HepG2 (cell line): ENCODE data around the gene HES2. TPM values are rescaled to one million over a fixed set of nuclear protein-coding genes. Genes with fewer than 3 reads are reported as not detected.

Experiments
- CCDC6 ChIP-seq: sonication (generic); formaldehyde crosslinking; IDR thresholded peaks from 2 replicates; pipeline ENCODE4 v1.8.1; 2022; ENCODE audit warnings: mild to moderate bottlenecking, missing genetic modification reagents, moderate library complexity
- CSRNP2 ChIP-seq: sonication (generic); formaldehyde crosslinking; conservative IDR thresholded peaks from 2 replicates; pipeline ENCODE4 v1.8.0; 2022; ENCODE audit warnings: low read depth, missing genetic modification reagents
- DBP ChIP-seq: sonication (generic); formaldehyde crosslinking; IDR thresholded peaks from 2 replicates; pipeline ENCODE4 v1.4.0; 2020; ENCODE audit warnings: missing genetic modification reagents; ENCODE audit errors: not compliant biosample characterization
- FOXA3 ChIP-seq: IDR thresholded peaks from 2 replicates; pipeline ENCODE4 v1.6.1; 2016; ENCODE audit warnings: missing genetic modification reagents, missing compliant biosample characterization
- HOXD1 ChIP-seq: sonication (generic); formaldehyde crosslinking; IDR thresholded peaks from 2 replicates; pipeline ENCODE4 v1.5.0; 2020; ENCODE audit warnings: missing genetic modification reagents
- KDM2A ChIP-seq: sonication (generic); formaldehyde crosslinking; IDR thresholded peaks from 2 replicates; pipeline ENCODE4 v1.4.0; 2020; ENCODE audit warnings: low read depth, missing genetic modification reagents, borderline replicate concordance
- MYC ChIP-seq: sonication (generic); formaldehyde crosslinking; IDR thresholded peaks from 2 replicates; pipeline ENCODE4 v1.9.0; 2021; ENCODE audit warnings: missing genetic modification reagents, borderline replicate concordance
- NCOA5 ChIP-seq: sonication (generic); formaldehyde crosslinking; IDR thresholded peaks from 2 replicates; pipeline ENCODE4 v1.4.0; 2020; ENCODE audit warnings: missing genetic modification reagents
- NPAS2 ChIP-seq: sonication (generic); formaldehyde crosslinking; IDR thresholded peaks from 2 replicates; pipeline ENCODE4 v1.8.0; 2022; ENCODE audit warnings: mild to moderate bottlenecking, missing genetic modification reagents, borderline replicate concordance
- SIN3A ChIP-seq: IDR thresholded peaks from 2 replicates; pipeline ENCODE4 v1.6.1; 2011; ENCODE audit warnings: low read depth, mild to moderate bottlenecking, control low read depth, low read length, borderline replicate concordance
- SMAD9 ChIP-seq: sonication (generic); formaldehyde crosslinking; IDR thresholded peaks from 2 replicates; pipeline ENCODE4 v1.5.1; 2020; ENCODE audit warnings: mild to moderate bottlenecking, missing genetic modification reagents
- TBL1XR1 ChIP-seq: fragments of 150-350 bp; IDR thresholded peaks from 2 replicates; pipeline ENCODE4 v1.6.1; 2014; ENCODE audit warnings: borderline replicate concordance, low read length; ENCODE audit not compliant: partially characterized antibody
- ZBTB38 ChIP-seq: sonication (generic); formaldehyde crosslinking; IDR thresholded peaks from 2 replicates; pipeline ENCODE4 v1.5.1; 2020; ENCODE audit warnings: mild to moderate bottlenecking, missing genetic modification reagents
- ZMAT3 ChIP-seq: sonication (generic); formaldehyde crosslinking; conservative IDR thresholded peaks from 2 replicates; pipeline ENCODE4 v1.7.0; 2021; ENCODE audit warnings: missing genetic modification reagents
- ZNF337 ChIP-seq: sonication (generic); formaldehyde crosslinking; IDR thresholded peaks from 2 replicates; pipeline ENCODE4 v1.5.1; 2020; ENCODE audit warnings: missing genetic modification reagents, low read depth, mild to moderate bottlenecking, borderline replicate concordance
- ZNF577 ChIP-seq: sonication (generic); formaldehyde crosslinking; IDR thresholded peaks from 2 replicates; pipeline ENCODE4 v1.4.0; 2020; ENCODE audit warnings: mild to moderate bottlenecking, low read depth, missing genetic modification reagents, borderline replicate concordance
- ZNF703 ChIP-seq: sonication (generic); formaldehyde crosslinking; IDR thresholded peaks from 2 replicates; pipeline ENCODE4 v1.5.1; 2020; ENCODE audit warnings: missing genetic modification reagents, mild to moderate bottlenecking, moderate library complexity, borderline replicate concordance
- ZNF777 ChIP-seq: sonication (generic); formaldehyde crosslinking; IDR thresholded peaks from 2 replicates; pipeline ENCODE4 v1.4.0; 2020; ENCODE audit warnings: missing genetic modification reagents
- polyA plus RNA-seq, 8 experiments: library from polyadenylated mRNA; depleted of rRNA in 3 of 8; stranded (reverse) in 7 of 8; unstranded in 1 of 8; fragments of >200 nt; fragmentation: Illumina TruSeq in 4 of 8; extraction: Trizol in 4 of 8; gene quantifications; 2 replicates each; pipeline versions ENCODE4 v1.2.1 to v1.2.3, GENCODE V29; 2011 to 2016; ENCODE audit warnings: low read depth in 4 of 8, missing spikeins in 1 of 8, mixed read lengths in 1 of 8; ENCODE audit not compliant: insufficient read depth in 1 of 8
- total RNA-seq, 5 experiments: library from RNA; depleted of rRNA; stranded (reverse); fragments of >200 nt; fragmentation: Illumina TruSeq; extraction: Trizol; gene quantifications; 2 replicates each; pipeline ENCODE4 v1.2.3, GENCODE V29; 2016; ENCODE audit warnings: low read depth in 1 of 5
- TF ChIP-seq, protein P1 (sequence below), 2 experiments: sonication (generic) in 1 of 2; formaldehyde crosslinking in 1 of 2; IDR thresholded peaks; 2 replicates each; pipeline versions ENCODE4 v1.5.1 to v1.6.1; 2011 to 2020; ENCODE audit warnings: borderline replicate concordance in 1 of 2, low read depth in 1 of 2, low read length in 1 of 2, mild to moderate bottlenecking in 1 of 2, missing genetic modification reagents in 1 of 2, moderate library complexity in 1 of 2
- TF ChIP-seq, protein P2 (sequence below): sonication (generic); formaldehyde crosslinking; IDR thresholded peaks from 2 replicates; pipeline ENCODE4 v1.5.0; 2020; ENCODE audit warnings: missing genetic modification reagents
- TF ChIP-seq, protein P3 (sequence below): sonication (generic); formaldehyde crosslinking; IDR thresholded peaks from 2 replicates; pipeline ENCODE4 v1.5.0; 2020; ENCODE audit warnings: mild to moderate bottlenecking, missing genetic modification reagents

Gene HES2
- total and polyA plus RNA-seq, 2 of the 13 experiments (the other 11 are each of a cell fraction or from before 2014, with no cell fraction given) = 0.11 to 0.17 TPM

DNA sequence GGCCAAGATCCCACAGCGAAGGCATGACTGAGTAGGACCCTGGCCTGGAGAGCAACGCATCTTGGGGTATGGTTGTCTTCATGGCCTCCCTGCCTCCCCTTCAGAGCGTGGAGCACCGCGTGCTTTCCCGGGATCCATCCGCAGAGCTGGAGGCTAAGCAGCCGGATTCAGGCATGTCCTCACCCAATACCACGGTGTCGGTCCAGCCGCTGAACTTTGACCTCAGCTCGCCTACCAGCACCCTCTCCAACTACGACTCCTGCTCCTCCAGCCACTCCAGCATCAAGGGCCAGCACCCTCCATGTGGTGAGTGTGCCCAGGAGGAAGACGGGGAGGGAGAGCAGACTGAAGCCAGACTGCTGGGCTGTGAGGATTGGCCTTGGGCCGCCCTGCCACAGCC lies 24.7 kb upstream of the HES2 start (continued):
- TF ChIP-seq ZBTB38 (CRISPR knock-in tag) (peak; percentile 84), ZNF337 (no peak), SIN3A (no peak), HOXD1 (CRISPR knock-in tag) (no peak), ZNF777 (CRISPR knock-in tag) (0 out of 2 replicates have a peak, but pooled peaks have one; percentile 20), DBP (CRISPR knock-in tag) (no peak), ZMAT3 (CRISPR knock-in tag) (no peak), ZNF577 (CRISPR knock-in tag) (no peak), CCDC6 (no peak), TBL1XR1 (no peak), CSRNP2 (CRISPR knock-in tag) (no peak), NCOA5 (CRISPR knock-in tag) (no peak), SMAD9 (no peak), NPAS2 (CRISPR knock-in tag) (no peak), FOXA3 (CRISPR knock-in tag) (no peak), KDM2A (CRISPR knock-in tag) (no peak), ZNF703 (CRISPR knock-in tag) (no peak), MYC (CRISPR knock-in tag) (peak; percentile 41; the same call in 1 of the 2 replicates)
- TF ChIP-seq, protein P1, sequence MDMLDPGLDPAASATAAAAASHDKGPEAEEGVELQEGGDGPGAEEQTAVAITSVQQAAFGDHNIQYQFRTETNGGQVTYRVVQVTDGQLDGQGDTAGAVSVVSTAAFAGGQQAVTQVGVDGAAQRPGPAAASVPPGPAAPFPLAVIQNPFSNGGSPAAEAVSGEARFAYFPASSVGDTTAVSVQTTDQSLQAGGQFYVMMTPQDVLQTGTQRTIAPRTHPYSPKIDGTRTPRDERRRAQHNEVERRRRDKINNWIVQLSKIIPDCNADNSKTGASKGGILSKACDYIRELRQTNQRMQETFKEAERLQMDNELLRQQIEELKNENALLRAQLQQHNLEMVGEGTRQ (IDR thresholded peaks at IDR 0.05; ENCODE audit: low read depth, low read length) = no peak
- TF ChIP-seq, protein P1 (CRISPR knock-in tag; IDR thresholded peaks at IDR 0.05; ENCODE audit: borderline replicate concordance) = no peak
- TF ChIP-seq, protein P2, sequence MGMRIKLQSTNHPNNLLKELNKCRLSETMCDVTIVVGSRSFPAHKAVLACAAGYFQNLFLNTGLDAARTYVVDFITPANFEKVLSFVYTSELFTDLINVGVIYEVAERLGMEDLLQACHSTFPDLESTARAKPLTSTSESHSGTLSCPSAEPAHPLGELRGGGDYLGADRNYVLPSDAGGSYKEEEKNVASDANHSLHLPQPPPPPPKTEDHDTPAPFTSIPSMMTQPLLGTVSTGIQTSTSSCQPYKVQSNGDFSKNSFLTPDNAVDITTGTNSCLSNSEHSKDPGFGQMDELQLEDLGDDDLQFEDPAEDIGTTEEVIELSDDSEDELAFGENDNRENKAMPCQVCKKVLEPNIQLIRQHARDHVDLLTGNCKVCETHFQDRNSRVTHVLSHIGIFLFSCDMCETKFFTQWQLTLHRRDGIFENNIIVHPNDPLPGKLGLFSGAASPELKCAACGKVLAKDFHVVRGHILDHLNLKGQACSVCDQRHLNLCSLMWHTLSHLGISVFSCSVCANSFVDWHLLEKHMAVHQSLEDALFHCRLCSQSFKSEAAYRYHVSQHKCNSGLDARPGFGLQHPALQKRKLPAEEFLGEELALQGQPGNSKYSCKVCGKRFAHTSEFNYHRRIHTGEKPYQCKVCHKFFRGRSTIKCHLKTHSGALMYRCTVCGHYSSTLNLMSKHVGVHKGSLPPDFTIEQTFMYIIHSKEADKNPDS = no peak
- TF ChIP-seq, protein P3, sequence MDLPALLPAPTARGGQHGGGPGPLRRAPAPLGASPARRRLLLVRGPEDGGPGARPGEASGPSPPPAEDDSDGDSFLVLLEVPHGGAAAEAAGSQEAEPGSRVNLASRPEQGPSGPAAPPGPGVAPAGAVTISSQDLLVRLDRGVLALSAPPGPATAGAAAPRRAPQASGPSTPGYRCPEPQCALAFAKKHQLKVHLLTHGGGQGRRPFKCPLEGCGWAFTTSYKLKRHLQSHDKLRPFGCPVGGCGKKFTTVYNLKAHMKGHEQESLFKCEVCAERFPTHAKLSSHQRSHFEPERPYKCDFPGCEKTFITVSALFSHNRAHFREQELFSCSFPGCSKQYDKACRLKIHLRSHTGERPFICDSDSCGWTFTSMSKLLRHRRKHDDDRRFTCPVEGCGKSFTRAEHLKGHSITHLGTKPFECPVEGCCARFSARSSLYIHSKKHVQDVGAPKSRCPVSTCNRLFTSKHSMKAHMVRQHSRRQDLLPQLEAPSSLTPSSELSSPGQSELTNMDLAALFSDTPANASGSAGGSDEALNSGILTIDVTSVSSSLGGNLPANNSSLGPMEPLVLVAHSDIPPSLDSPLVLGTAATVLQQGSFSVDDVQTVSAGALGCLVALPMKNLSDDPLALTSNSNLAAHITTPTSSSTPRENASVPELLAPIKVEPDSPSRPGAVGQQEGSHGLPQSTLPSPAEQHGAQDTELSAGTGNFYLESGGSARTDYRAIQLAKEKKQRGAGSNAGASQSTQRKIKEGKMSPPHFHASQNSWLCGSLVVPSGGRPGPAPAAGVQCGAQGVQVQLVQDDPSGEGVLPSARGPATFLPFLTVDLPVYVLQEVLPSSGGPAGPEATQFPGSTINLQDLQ = no peak
